Prostate gland (tissue), 2 donors: Measurements from ENCODE around the gene MDH1B. TPM values are rescaled to one million over a fixed set of nuclear protein-coding genes. Genes with fewer than 3 reads are reported as not detected.
"Not testable (repeated sequence)": the region's sequence is repeated elsewhere in the genome, so short reads cannot be mapped to it uniquely, and the experiment has no call there.

Experiments used
- DNase-seq: peaks from one replicate; pipeline ENCODE4 v3.0.0-alpha.2; 2019; ENCODE audit warnings: low spot score
- H3K27ac ChIP-seq, 2 donors: fragments of 200-600 bp; sonication (generic); 2 replicates each; pipeline ENCODE4 v1.5.1; 2017 to 2019
- H3K27me3 ChIP-seq: fragments of 200-600 bp; sonication (generic); replicated peaks from 2 replicates; pipeline ENCODE4 v1.5.1; 2019; ENCODE audit not compliant: insufficient read depth
- H3K36me3 ChIP-seq, 2 donors: fragments of 200-600 bp; sonication (generic); 1 replicate in 1 of 2; 2 replicates in 1 of 2; pipeline versions ENCODE4 v1.5.1 to v1.8.1; 2017 to 2019
- H3K4me1 ChIP-seq: fragments of 200-600 bp; sonication (generic); replicated peaks from 2 replicates; pipeline ENCODE4 v1.5.1; 2019
- H3K4me3 ChIP-seq, 2 donors: fragments of 200-600 bp; sonication (generic); 2 replicates each; pipeline ENCODE4 v1.5.1; 2017 to 2019
- H3K9me3 ChIP-seq: fragments of 200-600 bp; sonication (generic); 2 replicates; pipeline ENCODE4 v1.5.1; 2017
- CTCF ChIP-seq, 4 experiments: fragments of 200-600 bp in 2 of 4; fragments of 450-650 bp in 2 of 4; sonication (generic) in 2 of 4; IDR thresholded peaks; 1 replicate in 3 of 4; 2 replicates in 1 of 4; pipeline ENCODE4 v1.5.1; 2016 to 2019; ENCODE audit warnings: antibody characterized with exemption in 4 of 4, mild to moderate bottlenecking in 2 of 4, moderate library complexity in 2 of 4
- POLR2A ChIP-seq: fragments of 450-650 bp; IDR thresholded peaks from one replicate; pipeline ENCODE4 v1.6.1; 2016; ENCODE audit warnings: antibody characterized with exemption, mild to moderate bottlenecking
- POLR2AphosphoS5 ChIP-seq: sonication (generic); formaldehyde crosslinking; IDR thresholded peaks from one replicate; pipeline ENCODE4 v1.6.1; 2017; ENCODE audit warnings: antibody characterized with exemption
- WGBS: methylation state at CpG from one replicate; pipeline ENCODE4 v1.1.5; 2018; 5-methylcytosine and 5-hydroxymethylcytosine counted together
- intact Hi-C: fragments of 100-400 bp; cut with DNase I; formaldehyde crosslinking; loops from one replicate; pipeline ENCODE4 v1.14.2; 2022
- total RNA-seq, 2 donors: library from RNA; depleted of rRNA; stranded (reverse); fragments of >200 nt; gene quantifications; one replicate each; pipeline ENCODE4 v1.1.0, GENCODE V29; 2016

Gene MDH1B
- total RNA-seq, 2 donors from 2014 or later = 0.82 to 6.2 TPM

- WGBS = 94% methylated on average over 2 of the region's 2 CpGs
- Histone ChIP-seq H3K4me3 (no peak overlapping the region), H3K27me3 (no peaks in the 10 kb centered on the region), H3K36me3 (no peaks in the 10 kb centered on the region), H3K4me1 (no peaks in the 10 kb centered on the region), H3K9me3 (no peaks in the 10 kb centered on the region), H3K27ac (no peak overlapping the region)
- intact Hi-C loops = no loop called here
- TF ChIP-seq POLR2A (no peak), POLR2AphosphoS5 (no peak), CTCF (IDR thresholded peaks at IDR 0.05) (no peak)
- no peak for DNase-seq
Observed at GRCh38 chr2:206727287-206727686, 37.8 kb downstream of the MDH1B start.

GRCh38 chr2:206723288-206723687, 41.8 kb downstream of the MDH1B start:
- Histone ChIP-seq H3K4me1 (no peaks in the 10 kb centered on the region), H3K27me3 (no peaks in the 10 kb centered on the region), H3K36me3 (no peaks in the 10 kb centered on the region), H3K9me3 (no peaks in the 10 kb centered on the region), H3K4me3 (no peak overlapping the region), H3K27ac (no peak overlapping the region)
- intact Hi-C loops = no loop called here
- no peak for TF ChIP-seq POLR2AphosphoS5
- no peak for TF ChIP-seq POLR2A
- TF ChIP-seq CTCF (IDR thresholded peaks at IDR 0.05) = no peak
- 93% methylated on average over 1 of the region's 1 CpG for WGBS
- no peak for DNase-seq

- TF ChIP-seq CTCF (IDR thresholded peaks at IDR 0.05) (no peak), POLR2A (no peak), POLR2AphosphoS5 (no peak)
- WGBS = 75% methylated on average over 4 of the region's 4 CpGs
- DNase-seq = no peak
Observed at GRCh38 chr2:206721256-206721920, 43.7 kb downstream of the MDH1B start.

GRCh38 chr2:206718296-206718695, 46.8 kb downstream of the MDH1B start, which contains the start of gene DYTN:
DYTN (minus strand) TSS chr2:206718396; CDS start chr2:206718279, 117 bp downstream.
- no peaks in the 10 kb centered on the region for H3K36me3 ChIP-seq
- no peaks in the 10 kb centered on the region for H3K4me1 ChIP-seq
- TF ChIP-seq CTCF (IDR thresholded peaks at IDR 0.05) (no peak), POLR2AphosphoS5 (no peak), POLR2A (no peak)
- intact Hi-C loops = no loop called here
- WGBS = 76% methylated on average over 1 of the region's 1 CpG
- H3K4me3 ChIP-seq = no peak within 1 kb of the TSS
- no peaks in the 10 kb centered on the region for H3K9me3 ChIP-seq
- H3K27me3 ChIP-seq = no peaks in the 10 kb centered on the region
- no peak within 1 kb of the TSS for H3K27ac ChIP-seq
- no peak for DNase-seq

More at GRCh38 chr2:206721256-206721920, 43.7 kb downstream of the MDH1B start:
- intact Hi-C loops = no loop called here
- Histone ChIP-seq H3K4me3 (no peak overlapping the region), H3K36me3 (no peaks in the 10 kb centered on the region), H3K4me1 (no peaks in the 10 kb centered on the region), H3K27ac (no peak overlapping the region), H3K27me3 (no peaks in the 10 kb centered on the region), H3K9me3 (no peaks in the 10 kb centered on the region)

- no peaks in the 10 kb centered on the region for H3K9me3 ChIP-seq
- no peak for DNase-seq
- TF ChIP-seq POLR2A (no peak), POLR2AphosphoS5 (no peak), CTCF (IDR thresholded peaks at IDR 0.05) (no peak)
- H3K36me3 ChIP-seq = no peaks in the 10 kb centered on the region
- no peaks in the 10 kb centered on the region for H3K4me1 ChIP-seq
- H3K27me3 ChIP-seq = no peaks in the 10 kb centered on the region
- H3K27ac ChIP-seq = no peak overlapping the region
- H3K4me3 ChIP-seq = no peak overlapping the region
- WGBS = 86% methylated on average over 3 of the region's 3 CpGs
- intact Hi-C loops = no loop called here
Observed at GRCh38 chr2:206716623-206717022, 48.5 kb downstream of the MDH1B start.

GRCh38 chr2:206715183-206715582, 49.9 kb downstream of the MDH1B start:
- intact Hi-C loops, H3K4me1 ChIP-seq, H3K4me3 ChIP-seq, H3K9me3 ChIP-seq, H3K27ac ChIP-seq, DNase-seq, H3K27me3 ChIP-seq, H3K36me3 ChIP-seq: not testable (repeated sequence)
- 62% methylated on average over 4 of the region's 4 CpGs for WGBS
